ENCODE data around the gene EML3. TPM values are rescaled to one million over a fixed set of nuclear protein-coding genes. Genes with fewer than 3 reads are reported as not detected.

Gene EML3
- total RNA-seq, 1 experiment from 2014 or later, result 18.1 TPM

- H3K36me3 ChIP-seq, result peaks cover 38% of the 10 kb centered on the region
Measured at GRCh38 chr11:62604460-62605120, 8.0 kb downstream of the EML3 start.

DNA sequence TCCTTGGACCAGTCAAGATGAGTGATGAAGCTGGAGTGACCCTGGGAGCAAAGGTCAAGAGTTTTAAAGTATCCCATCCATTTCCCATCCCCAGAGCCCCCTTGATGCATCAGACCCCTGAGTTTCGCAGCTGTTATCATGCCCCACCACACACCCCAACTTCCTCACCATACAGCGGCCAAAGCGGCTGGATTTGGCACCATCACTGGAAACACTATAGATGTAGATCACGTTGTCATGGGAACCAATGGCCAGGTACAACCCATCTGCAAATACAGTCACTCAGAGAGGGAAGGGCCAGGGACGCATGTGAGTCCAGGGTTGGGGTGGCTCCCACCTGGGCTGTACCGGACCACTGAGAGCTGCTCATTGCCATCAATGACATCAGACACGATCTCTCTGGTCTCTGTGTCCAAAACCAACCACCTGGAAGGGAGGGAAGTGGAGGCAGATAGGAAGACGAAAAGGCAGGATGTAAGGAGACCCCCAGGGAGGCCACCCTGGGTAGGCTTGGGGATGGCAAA, 8.7 kb downstream of the EML3 start:
- no peak overlapping the region for H3K4me3 ChIP-seq
- peaks cover 40% of the 10 kb centered on the region for H3K36me3 ChIP-seq
- no peaks in the 10 kb centered on the region for H3K27me3 ChIP-seq
- DNase-seq, result no peak
- H3K9me3 ChIP-seq, result no peaks in the 10 kb centered on the region

More at GRCh38 chr11:62604460-62605120, 8.0 kb downstream of the EML3 start:
- DNase-seq, result no peak
- Histone ChIP-seq H3K4me3 (no peak overlapping the region), H3K9me3 (no peaks in the 10 kb centered on the region), H3K27me3 (no peaks in the 10 kb centered on the region)

DNA sequence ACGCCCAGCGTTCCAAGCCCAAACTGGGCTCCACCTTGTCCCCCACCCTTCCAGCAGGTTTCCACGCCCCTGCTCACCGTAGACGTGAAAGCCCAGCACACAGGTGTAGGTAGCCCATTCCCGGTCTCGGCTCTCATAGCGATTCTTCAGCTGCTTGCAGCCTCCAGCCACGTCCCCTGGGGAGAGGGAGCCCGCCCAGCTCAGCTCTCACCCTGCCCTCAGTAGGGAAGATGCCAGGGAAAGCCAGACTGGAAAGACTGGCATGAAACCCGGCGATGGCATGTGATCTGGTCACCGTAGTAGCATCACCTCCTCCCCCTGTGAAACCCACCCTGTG, 9.5 kb downstream of the EML3 start:
- Histone ChIP-seq H3K4me3 (no peak overlapping the region), H3K36me3 (peaks cover 44% of the 10 kb centered on the region), H3K27me3 (no peaks in the 10 kb centered on the region), H3K9me3 (no peaks in the 10 kb centered on the region)
- no peak for DNase-seq

- no peaks in the 10 kb centered on the region for H3K9me3 ChIP-seq
- DNase-seq, result no peak
- H3K4me3 ChIP-seq, result peak overlapping the region; percentile 91; the same call in 1 of the 2 replicates
- H3K27me3 ChIP-seq, result no peaks in the 10 kb centered on the region
- peaks cover 47% of the 10 kb centered on the region for H3K36me3 ChIP-seq
Measured at GRCh38 chr11:62602141-62603071, 10.2 kb downstream of the EML3 start.

GRCh38 chr11:62601372-62602140, 11.0 kb downstream of the EML3 start, which contains the start of gene MTA2:
Gene MTA2 (minus strand): TSS chr11:62601865. CDS start chr11:62601450, 415 bp downstream.
- Histone ChIP-seq H3K9me3 (no peaks in the 10 kb centered on the region), H3K36me3 (peaks cover 53% of the 10 kb centered on the region), H3K4me3 (peak within 1 kb of the TSS; percentile 91), H3K27me3 (no peaks in the 10 kb centered on the region)
- peak; percentile 97 for DNase-seq

GRCh38 chr11:62601122-62601371, 11.5 kb downstream of the EML3 start:
- Histone ChIP-seq H3K36me3 (peaks cover 58% of the 10 kb centered on the region), H3K27me3 (no peaks in the 10 kb centered on the region), H3K9me3 (no peaks in the 10 kb centered on the region), H3K4me3 (peak overlapping the region; percentile 91)
- DNase-seq, result peak; percentile 42

- no peaks in the 10 kb centered on the region for H3K27me3 ChIP-seq
- H3K9me3 ChIP-seq, result no peaks in the 10 kb centered on the region
- DNase-seq, result no peak
- H3K4me3 ChIP-seq, result peak overlapping the region; percentile 91
- peaks cover 63% of the 10 kb centered on the region for H3K36me3 ChIP-seq
Measured at GRCh38 chr11:62600367-62601121, 12.0 kb downstream of the EML3 start.

GRCh38 chr11:62599901-62600300, 12.7 kb downstream of the EML3 start:
- H3K36me3 ChIP-seq, result peaks cover 68% of the 10 kb centered on the region

DNA sequence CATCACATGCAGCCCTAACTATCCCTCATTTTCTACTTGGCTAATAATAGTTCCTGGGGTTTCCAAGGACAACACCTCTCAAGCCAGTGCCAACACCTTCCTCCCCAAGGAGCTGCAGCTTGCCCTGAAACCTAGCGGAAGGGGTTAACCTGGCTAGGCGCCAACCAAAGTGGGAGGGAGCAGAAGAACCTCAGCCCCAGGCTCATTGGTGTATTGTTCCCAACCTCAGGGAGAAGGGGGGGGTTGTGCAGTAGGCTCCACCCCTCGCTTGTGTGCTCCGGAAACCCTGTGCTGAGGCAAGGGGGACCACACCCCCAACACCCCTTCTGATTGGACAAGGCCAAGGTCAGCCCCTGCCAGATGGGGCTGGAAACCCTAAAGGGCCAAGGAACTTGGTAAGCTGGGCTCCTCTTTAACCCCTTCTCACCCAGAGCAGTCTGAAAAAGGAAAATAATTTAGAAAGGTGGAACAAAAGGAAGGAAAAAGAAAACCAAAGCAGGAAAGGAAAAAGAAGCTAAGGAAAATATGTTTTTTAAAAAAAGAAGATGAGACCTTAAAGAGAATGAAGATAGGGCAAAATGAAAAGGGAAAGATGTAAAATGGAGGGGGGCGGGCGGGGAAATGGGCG, 13.4 kb downstream of the EML3 start:
- Histone ChIP-seq H3K9me3 (no peaks in the 10 kb centered on the region), H3K36me3 (peaks cover 65% of the 10 kb centered on the region), H3K4me3 (no peak overlapping the region), H3K27me3 (no peaks in the 10 kb centered on the region)
- DNase-seq, result peak; percentile 91

More at GRCh38 chr11:62599901-62600300, 12.7 kb downstream of the EML3 start:
- Histone ChIP-seq H3K27me3 (no peaks in the 10 kb centered on the region), H3K9me3 (no peaks in the 10 kb centered on the region), H3K4me3 (peak overlapping the region; percentile 91)
- DNase-seq, result no peak

- no peaks in the 10 kb centered on the region for H3K9me3 ChIP-seq
- DNase-seq, result no peak
- H3K4me3 ChIP-seq, result no peak overlapping the region
- peaks cover 64% of the 10 kb centered on the region for H3K36me3 ChIP-seq
- H3K27me3 ChIP-seq, result no peaks in the 10 kb centered on the region
Measured at GRCh38 chr11:62595124-62595523, 17.5 kb downstream of the EML3 start.

DNA sequence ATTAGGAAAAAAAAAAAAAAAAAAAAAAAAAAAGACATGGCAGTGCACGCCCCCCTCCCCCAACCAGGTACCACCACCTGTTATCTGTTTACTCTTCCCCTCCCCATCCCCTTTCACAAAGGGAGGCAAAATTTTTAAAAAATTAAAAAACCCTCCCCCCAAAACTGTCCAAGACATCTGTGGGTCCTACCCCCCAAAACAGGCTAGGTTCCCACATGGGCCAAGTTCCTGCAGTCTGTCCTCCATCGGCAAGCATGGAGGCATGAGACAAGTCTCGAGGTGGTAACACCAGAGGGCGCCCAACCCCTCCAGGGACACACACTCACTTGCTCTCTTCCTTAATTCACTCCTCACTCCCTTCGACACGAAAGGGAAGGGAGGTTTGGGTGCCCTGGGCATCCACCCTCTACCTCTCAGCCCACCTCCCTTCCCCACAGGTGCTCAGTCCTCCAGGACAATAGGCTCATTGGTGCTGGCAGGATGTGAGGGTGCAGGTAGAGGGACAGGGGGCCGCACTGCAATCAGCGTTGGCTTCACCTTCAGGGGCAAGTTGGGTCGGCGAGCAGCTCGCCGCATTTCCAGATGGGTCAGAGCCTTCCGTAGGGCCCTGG, 19.0 kb downstream of the EML3 start:
- DNase-seq, result peak; percentile 73
- Histone ChIP-seq H3K9me3 (no peaks in the 10 kb centered on the region), H3K4me3 (no peak overlapping the region), H3K36me3 (peaks cover 59% of the 10 kb centered on the region), H3K27me3 (no peaks in the 10 kb centered on the region)

DNA sequence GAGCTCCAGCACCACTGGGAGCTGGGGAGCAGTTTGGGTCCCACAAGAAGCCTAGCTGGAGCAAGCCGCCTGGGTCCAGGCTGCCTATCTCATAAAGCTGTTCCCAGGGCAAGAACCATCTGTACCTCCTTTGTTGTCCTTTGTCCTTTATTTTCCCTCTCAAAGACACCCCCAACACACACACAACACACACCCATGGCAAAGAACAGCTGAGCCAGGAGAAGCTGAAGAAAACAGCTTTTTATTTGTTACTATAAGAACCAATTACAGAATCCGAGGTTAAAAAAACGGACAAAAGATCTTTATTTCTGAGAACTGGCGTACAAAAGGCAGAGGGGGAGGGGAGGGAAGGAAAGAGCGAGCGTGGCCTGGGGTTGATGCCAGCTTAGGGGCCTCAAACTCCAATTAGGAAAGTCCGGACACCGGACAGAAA, 19.6 kb downstream of the EML3 start:
- Histone ChIP-seq H3K4me3 (no peak overlapping the region), H3K27me3 (no peaks in the 10 kb centered on the region), H3K9me3 (no peaks in the 10 kb centered on the region), H3K36me3 (peaks cover 57% of the 10 kb centered on the region)
- no peak for DNase-seq

DNA sequence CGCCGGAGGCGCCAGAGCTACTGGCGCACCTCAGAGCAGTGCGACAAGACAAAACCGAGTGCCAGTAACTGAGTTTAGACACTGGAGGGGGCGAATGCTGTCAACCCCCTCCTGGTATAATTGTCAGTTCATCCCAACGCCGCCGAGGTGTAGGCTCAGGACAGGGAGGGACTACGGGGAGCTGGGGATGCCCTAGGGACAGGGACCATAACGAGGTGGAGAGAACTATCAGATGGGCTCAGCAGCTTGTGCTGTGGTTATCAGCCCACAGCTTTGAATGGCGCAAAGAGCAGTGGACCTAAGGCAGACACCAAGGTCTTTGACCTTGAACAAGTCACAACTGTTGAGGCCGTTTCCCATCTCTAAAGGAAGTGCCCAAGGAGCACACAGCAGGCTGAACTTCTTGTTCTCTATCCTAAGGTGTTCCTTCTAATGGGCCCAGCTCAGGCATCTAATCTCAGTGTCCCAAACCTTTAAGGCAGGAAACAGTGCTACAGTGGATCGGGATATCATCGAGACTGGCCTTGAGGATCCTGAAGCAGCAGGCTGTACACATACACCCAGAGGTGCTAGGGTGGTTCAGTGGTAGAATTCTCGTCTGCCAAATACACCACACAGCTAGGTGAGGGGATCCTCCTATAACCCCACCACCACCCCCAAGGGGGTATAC, 20.3 kb downstream of the EML3 start:
- H3K27me3 ChIP-seq, result no peaks in the 10 kb centered on the region
- no peaks in the 10 kb centered on the region for H3K9me3 ChIP-seq
- no peak for DNase-seq
- H3K4me3 ChIP-seq, result peak overlapping the region; percentile 92
- peaks cover 57% of the 10 kb centered on the region for H3K36me3 ChIP-seq

GRCh38 chr11:62591448-62592145, 21.0 kb downstream of the EML3 start, which contains the start of gene TUT1:
Gene TUT1 (minus strand): TSS chr11:62591523. CDS start chr11:62591485, 38 bp downstream.
- H3K36me3 ChIP-seq, result peaks cover 55% of the 10 kb centered on the region
- no peaks in the 10 kb centered on the region for H3K27me3 ChIP-seq
- no peaks in the 10 kb centered on the region for H3K9me3 ChIP-seq
- peak within 1 kb of the TSS; percentile 92 for H3K4me3 ChIP-seq
- peak; percentile 95 for DNase-seq

Measured in MG63 (cell line).